HG03064 (cell line): ENCODE measurements around the gene ANKRD23.
"Not testable (repeated sequence)": the region's sequence is repeated elsewhere in the genome, so short reads cannot be mapped to it uniquely, and the experiment has no call there.

Source experiments
- ATAC-seq: cut with Tn5 transposase; IDR thresholded peaks from one replicate; pipeline ENCODE4 v1.9.1; 2021; ENCODE audit warnings: low read depth; ENCODE audit not compliant: unreplicated experiment

The ANKRD23 gene

DNA sequence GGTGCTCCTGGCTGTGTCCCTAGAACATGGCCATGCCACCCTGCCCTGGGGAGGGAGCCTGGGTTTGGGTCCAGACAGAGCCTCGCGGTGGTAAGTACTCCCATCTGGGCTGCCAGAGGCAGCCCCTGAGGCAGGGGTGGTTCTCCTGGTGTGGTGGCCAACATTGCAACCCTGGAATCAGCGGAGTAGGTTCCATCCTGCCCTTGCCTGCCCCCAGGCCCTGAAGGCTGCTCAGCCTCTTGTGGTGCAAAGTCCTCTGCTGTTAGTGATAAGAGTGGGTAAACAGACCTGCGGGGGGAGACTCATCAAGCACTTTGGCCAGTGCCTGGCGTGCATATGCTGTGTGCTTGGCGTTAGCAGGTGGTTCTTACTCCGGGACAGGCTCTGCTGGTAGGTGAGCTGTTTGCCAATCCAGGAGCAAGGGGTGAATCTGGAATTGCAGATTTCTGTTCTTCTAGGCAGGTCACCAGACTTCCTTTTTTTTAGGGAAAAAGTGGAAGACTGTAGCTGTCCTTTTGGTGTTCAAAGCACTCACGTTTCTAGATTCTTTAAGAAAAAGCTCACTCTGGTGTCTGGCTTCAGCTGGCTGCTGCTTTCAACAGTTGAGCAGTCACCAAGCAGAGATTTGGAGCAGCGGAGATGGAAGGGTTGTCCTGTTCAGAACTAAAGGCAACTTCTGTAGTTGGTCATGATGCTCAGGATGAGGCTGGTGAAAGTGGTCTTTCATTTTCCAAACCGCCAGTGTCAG lies 24.5 kb downstream of the ANKRD23 start:
- ATAC-seq: no peak

DNA sequence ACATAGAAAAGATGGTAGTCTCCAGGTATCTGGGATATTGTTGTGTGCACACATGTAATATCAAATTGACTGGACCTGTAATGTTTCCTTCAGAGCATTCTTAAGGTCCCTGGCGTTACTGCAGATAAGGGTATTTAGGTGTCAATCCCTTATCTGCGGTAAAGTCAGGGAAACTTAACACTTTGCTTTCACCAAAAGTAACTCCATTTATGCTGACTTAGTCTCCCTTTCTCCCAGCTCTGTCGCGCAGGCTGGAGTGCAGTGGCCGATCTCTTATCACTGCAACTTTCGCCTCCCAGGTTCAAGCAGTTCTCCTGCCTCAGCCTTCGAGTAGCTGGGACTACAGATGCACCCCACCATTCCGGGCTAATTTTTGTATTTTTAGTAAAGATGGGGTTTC lies 25.9 kb downstream of the ANKRD23 start:
- ATAC-seq: no peak

DNA sequence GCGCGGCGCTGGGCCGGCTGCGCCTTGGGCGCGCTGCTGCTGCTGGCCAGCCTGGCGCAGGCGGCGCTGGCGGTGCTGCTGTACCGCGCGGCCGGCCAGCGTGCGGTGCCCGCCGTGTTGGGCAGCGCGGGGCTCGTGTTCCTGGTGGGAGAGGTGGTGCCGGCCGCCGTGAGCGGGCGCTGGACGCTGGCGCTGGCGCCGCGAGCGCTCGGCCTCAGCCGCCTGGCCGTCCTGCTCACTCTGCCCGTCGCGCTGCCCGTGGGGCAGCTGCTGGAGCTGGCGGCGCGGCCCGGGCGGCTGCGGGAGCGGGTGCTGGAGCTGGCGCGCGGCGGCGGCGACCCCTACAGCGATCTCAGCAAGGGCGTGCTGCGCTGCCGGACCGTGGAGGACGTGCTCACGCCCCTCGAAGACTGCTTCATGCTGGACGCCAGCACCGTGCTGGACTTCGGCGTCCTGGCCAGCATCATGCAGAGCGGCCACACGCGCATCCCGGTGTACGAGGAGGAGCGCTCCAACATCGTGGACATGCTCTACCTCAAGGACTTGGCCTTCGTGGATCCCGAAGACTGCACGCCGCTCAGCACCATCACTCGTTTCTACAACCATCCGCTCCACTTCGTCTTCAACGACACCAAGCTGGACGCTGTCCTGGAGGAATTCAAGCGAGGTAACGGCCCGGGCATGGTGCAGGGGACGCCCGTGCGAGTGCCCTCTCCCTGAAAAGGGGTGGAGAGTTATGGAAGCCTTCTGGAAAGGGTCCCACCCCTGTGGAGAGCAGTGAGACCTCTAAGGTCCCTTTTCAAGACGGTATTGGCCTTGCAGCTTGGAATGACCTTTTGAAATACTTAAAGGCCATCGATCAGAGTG lies 26.8 kb downstream of the ANKRD23 start:
- peak; percentile 1 for ATAC-seq

DNA sequence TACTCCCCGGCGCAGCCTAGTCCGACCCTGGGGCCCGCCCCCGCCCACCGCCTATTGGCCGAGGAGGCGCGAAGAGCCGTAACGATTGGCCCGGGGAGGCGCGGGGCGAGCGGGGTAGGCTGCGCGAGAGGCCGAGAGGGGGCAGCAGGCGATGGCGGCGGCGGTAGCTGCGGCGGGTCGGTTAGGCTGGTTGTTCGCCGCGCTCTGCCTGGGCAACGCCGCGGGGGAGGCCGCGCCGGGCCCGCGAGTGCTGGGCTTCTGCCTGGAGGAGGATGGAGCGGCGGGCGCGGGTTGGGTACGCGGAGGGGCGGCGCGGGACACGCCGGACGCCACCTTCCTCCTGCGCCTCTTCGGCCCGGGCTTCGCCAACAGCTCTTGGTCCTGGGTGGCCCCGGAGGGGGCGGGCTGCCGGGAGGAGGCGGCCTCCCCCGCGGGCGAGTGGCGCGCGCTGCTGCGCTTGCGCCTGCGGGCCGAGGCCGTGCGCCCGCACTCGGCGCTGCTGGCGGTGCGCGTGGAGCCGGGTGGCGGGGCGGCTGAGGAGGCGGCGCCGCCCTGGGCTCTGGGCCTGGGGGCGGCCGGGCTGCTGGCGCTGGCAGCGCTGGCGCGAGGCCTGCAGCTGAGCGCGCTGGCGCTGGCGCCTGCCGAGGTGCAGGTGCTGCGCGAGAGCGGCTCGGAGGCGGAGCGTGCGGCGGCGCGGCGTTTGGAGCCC lies 27.5 kb downstream of the ANKRD23 start, which contains the start of gene CNNM3:
TSS of gene CNNM3 (plus strand) at position 142 of the 709 bp plus-strand sequence. CDS start at position 152, 10 bp downstream.
- ATAC-seq: peak; percentile 85

DNA sequence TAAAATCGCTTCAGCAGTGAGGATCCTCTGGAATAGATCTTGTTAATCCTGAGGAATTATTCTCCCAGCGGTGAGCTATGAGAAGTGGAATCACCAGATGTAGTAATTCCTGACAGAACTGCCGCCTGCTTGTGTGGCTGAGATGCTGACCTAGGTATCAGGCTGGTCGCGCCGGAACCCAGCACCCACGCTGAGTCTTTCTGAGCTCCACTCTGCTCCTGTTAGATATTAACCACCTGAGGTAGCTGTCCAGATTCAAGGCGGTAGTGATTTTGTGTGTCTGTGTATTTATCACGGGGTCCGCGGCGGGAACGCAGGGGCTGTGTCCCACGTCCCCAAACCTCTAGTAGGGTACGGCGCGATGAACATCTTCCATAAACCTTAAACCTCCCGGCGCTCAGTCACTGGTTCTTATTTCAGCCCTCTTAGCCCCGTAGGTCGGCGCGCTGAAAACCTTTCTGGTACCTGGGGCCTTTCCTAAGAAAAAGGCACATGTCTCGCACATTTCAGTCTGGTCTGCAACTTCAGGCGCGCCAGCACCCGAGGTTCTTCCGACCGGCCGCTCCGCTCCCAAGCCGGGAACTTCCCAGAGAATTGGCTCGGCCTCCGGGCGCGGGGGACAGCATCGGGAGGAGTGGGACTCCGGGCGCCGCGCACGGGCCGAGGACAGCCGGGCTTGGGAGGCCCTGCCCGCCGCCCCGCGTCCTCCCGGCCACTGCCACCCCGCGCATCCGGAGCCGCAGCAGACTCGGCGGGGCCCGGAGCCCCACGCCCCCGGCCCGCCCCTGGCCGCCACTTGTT lies 28.3 kb downstream of the ANKRD23 start:
- ATAC-seq: peak; percentile 2

DNA sequence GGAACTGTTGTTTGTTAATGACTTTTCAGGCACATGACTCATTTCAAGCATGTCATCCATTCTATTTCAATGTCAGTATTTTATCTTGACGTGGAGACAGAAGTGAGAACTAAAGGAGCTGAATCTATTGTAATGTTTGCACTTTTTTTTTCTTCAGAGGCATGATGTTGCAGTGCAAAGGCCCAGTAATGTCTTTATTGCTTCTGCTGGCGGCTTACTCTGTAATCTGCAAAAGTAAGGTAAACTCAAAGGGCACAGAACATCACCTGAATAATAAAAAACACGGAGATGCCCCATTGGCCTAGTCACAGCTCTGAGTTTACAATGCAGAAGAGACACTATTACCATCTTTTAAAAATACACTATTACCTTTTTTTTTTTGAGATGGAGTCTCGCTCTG lies 30.2 kb downstream of the ANKRD23 start:
- no peak for ATAC-seq

DNA sequence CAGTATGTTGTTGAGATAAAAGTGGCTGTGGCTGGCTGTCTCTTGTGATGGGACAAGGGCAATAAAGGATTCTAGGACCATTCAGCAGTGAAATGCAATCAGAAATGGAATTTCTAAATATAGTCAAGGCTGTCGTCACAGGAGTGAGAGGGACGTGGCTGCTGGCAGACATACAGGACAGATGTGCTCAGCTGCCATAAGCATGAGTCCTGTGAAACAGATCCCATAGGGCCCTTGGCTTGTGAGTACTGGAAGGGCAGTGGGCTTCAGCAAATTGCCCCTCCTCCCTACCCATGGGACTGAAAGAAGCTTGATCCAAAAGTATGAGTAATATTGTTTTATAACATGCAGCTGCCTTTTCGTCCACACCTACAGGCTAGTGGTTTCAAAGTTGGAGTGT lies 31.9 kb downstream of the ANKRD23 start:
- ATAC-seq: no peak

DNA sequence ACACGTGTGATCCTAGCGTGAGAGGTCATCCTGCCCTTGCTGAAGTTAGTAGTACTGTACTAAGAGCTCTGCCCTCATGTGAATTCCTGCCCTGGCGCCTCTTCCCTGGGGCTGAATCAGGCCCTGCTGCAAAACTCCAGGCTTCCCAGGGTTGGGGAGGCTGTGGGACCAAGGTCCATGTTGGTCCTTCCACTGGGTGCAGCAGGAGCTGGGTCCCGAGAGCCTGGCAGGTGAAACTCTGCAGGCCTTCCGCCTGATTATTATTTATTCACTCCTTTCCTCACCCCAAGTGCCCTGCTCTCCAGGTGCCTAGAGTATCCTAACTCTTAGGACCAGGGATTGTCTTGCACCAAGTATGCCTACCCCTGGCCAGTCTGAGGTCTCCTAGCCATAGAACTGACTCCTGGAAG lies 33.0 kb downstream of the ANKRD23 start:
- no peak for ATAC-seq

DNA sequence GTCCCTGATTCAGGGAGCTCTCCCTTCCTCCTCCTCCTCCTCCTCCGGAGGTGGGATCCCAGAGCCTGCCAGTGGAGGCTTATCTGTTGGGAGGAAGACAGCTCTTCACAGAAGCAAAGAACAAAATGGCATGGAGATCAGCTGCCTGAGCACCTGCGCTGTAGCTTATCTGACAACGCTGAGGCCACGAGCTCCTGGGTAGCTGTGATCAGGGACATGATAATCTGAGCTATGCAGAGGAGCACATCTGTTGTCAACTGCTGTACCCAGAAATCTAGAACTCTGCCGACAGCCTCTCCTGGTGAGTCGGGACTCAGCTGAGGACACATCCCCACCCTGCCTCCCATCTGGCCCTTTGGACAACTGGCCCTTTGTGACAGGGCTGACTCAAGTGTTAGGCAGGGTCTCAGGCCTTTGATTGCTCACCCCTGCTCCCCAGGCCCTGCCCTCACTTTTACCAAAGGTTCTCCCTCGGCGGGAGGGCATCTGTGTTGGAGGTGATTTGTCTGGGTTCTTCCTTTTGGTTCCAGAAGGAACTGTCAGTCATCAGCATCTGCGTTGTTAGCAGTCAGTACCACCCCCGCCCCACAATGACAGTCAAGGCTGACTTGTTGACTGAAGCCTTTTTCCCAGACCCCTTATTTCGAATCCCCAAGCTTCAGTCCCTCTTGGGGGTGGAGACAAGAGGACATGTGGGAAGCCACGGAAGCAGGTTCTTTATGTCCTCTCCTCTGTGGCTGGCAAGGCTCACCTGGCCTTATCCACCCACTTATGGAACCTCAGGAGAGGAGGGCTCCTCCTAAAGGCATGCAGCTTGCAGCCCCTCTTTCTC lies 33.7 kb downstream of the ANKRD23 start:
- no peak for ATAC-seq

DNA sequence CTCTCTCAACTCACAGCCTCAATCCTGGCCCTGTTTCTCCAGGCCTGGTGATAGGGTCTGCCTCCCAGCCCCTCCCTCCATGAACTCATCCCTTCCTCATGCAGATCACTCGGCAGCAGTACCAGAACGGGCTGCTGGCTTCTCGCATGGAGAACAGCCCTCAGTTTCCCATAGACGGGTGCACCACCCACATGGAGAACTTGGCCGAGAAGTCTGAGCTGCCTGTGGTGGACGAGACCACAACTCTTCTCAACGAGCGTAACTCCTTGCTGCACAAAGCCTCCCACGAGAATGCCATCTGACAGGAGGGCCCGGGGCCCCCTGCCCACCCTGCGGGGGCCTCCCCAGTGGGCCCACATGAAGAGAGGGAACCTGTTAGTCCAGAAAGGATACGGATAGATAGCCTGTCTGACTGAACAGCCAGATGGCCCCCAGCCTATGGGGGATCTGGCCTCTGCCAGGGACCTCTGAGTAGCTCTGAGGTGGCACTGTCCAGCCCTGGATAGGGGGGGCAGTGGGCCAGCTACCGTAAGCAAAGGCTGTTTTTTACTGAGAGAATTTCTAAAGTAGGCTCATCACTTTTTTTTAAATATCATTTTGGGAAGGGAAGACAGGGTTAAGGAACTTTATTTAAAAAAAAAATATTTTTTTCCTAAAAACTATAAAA lies 34.5 kb downstream of the ANKRD23 start:
- ATAC-seq: no peak

DNA sequence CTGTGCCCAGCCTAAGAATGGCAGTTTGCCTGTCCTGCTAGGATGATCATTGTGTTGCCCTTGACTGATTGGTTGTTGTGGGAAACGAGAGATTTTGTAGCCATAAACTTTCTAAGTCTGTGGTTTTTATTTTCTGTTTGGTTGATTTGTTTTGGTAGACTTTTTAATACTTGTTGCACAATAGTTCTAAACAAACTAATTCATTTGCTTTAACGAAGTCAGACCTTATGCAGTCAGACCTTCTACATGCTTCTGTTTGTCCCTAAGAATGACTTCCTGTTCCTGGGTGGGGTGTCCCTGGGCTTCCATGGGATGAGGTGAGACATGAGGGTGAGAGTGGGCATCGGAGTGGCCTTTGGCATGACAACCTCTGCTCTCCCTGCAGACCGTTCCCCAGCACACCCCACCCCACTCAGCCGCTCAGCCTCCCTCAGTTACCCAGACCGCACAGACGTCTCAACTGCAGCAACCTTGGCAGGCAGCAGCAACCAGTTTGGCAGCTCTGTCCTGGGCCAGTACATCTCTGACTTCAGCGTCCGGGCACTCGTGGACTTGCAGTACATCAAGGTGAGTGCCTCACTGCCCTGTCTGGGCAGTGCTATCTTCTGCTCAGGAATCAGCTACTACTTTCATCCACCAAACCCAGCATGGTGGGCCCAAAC lies 35.5 kb downstream of the ANKRD23 start:
- no peak for ATAC-seq

DNA sequence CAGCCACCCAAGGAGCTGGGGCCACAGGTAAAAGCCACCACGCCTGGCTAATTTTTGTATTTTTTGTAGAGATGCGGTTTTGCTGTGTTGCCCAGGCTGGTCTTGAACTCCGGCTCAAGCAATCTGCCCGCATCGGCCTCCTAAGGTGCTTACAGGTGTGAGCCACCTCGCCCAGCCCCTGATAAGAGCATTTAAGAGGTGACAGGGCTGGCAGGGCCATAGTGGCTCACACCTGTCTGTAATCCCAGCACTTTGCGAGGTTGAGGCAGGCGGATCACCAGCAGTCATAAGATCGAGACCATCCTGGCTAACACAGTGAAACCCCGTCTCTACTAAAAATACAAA lies 36.7 kb downstream of the ANKRD23 start:
- ATAC-seq: no peak

DNA sequence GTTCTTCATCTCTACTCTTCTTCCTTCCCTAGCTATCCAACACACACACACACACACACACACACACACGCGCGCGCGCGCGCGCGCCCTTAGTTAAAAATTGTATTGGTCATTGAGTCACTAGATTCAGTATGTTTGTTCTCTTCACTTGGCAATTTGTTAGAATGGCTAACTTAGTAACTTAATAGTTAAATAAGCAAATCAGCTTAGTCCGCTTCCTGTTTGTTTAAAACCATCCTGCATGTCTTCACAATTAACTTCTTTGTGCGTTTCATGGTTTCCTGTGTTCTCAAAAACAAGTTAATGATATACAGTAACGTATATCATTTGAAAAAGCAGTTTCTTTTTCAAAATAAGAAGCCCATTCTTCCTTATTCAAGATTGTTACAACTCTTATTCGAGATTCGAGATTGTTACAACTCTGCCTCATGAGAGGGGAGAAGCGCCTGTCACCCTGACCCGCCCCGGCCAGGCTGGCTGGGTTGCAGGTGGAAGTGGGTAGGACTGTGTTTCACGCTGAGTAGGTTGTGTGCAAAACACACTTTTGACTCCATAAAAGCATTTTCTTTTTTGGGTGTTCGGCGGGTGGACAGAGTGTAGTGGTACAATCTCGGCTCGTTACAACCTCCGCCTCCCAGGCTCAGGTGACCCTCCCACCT lies 37.2 kb downstream of the ANKRD23 start:
- no peak for ATAC-seq

DNA sequence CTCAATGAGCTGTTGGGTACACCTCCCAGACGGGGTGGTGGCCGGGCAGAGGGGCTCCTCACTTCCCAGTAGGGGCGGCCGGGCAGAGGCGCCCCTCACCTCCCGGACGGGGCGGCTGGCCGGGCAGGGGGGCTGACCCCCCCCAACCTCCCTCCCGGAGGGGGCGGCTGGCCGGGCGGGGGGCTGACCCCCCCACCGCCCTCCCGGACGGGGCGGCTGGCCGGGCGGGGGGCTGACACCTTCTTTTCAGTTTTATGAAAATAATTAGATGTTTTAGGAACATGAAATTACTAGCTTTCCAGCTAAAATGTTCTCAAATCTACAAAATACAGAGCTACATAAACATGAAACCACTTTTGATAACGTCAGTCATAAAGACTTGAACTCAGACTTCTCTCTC lies 37.9 kb downstream of the ANKRD23 start:
- not testable (repeated sequence) for ATAC-seq

DNA sequence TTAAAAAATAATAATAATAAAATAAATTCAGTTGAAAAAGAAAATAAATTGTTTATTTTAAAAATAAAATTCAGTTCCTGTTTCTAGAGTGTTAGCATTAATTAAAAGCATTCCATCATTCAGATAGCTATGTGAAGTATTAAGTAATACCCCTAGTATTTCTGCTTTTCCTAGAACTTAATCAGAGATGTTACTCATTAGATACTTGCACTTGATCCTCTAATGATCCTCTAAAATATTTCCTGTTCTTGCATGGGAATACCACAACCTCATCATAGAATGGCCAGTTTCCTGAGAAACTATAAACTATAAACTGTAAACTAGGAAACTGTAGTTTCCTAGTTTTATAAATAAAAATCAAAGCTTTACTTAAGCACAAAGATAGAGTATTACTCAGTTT lies 38.8 kb downstream of the ANKRD23 start:
- no peak for ATAC-seq

DNA sequence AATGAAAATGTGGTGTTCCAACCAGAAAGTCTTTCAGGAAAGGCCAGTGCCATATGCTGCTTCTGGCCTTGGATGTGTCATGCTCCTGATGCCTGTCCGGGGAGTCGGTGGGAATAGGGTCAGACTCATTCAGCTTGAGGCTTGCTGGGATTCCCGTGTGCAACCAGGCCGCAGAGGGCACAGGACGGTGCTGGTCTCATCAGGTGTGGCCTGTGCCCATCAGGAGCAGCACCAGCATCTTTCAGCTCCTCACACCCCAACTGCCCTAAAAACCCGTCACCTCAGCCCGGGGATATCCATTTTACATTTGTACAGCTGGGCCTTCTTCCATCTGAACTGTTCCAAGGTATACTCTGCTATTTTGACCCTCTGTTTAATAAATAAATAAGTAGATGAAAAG lies 41.1 kb downstream of the ANKRD23 start:
- no peak for ATAC-seq

DNA sequence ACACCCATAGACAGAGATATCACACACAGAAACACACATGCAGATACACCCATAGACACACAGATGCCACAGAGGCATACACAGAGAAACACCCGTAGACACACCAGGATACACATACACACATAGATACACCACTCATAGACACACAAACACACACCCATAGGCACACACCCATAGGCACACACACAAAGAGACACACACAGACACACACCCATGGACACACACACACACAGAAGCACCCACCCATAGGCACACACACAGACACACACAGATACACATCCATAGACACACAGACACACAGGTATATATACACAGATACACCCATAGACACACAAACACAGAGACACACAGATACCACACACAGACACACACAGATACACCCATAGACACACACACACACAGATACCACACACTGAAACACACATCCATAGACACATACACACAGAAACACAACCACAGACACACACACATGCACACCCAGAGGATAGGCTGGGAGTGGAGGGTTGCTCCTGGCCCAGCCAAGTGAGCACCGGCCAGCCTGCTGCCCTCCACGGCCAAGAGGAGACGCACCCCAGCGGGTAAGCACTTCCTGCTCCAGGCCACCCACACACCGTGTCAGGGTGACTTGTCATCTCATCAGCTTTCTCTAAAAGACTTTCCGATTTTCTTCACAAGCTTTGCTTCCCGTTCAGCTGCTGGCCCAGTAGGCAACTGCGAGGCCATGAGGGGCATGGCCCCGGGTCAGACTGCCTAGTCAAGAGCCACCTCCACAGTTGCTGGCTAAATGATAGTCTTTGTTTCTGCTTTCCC lies 41.8 kb downstream of the ANKRD23 start:
- no peak for ATAC-seq
